ENCODE data around the gene SPNS2.
"Not testable (repeated sequence)": the region's sequence is repeated elsewhere in the genome, so short reads cannot be mapped to it uniquely, and the experiment has no call there.

Gene SPNS2

DNA sequence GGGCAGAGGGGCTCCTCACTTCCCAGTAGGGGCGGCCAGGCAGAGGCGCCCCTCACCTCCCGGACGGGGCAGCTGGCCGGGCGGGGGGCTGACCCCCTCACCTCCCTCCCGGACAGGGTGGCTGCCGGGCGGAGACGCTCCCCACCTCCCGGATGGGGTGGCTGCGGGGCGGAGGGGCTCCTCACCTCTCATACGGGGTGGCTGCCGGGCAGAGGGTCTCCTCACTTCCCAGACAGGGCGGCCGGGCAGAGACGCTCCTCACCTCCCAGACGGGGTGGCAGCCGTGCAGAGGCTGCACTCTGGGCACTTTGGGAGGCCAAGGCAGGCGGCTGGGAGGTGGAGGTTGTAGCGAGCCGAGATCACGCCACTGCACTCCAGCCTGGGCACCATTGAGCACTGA is 79.7 kb downstream of the SPNS2 start:
- in situ Hi-C loops (cut with MboI; ENCODE audit: low pct_unique_long_range_greater_than_20kb, low sequenced_read_pairs) = loop anchor here (25.0 kb wide), 1 partner anchor 309 kb away; the partner anchor contains the start of gene C17orf107

DNA sequence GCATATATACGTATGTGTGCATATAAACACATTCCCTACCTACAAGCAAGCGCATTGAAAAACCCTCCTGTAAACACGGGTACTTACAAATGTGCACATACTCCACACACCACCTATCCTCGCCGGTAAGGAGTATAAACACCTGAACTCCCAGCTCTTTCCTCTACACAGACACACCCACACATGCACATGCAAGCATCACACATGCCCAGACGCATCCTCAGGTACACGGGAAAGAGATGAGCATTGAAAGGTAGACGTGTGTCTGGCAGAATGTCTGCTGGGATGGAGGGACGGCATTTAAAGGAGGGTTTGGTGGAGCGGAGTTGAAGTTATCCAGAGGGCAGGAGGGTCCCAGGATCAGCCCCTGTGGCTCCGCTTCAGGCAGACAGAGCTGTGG is 81.0 kb downstream of the SPNS2 start:
- DNase-seq = no peak
- in situ Hi-C loops (cut with MboI; ENCODE audit: low pct_unique_long_range_greater_than_20kb, low sequenced_read_pairs) = loop anchor here (25.0 kb wide), 1 partner anchor 308 kb away; the partner anchor contains the start of gene C17orf107

More for the DNA sequence above, 79.7 kb downstream of the SPNS2 start:
- DNase-seq = not testable (repeated sequence)

DNA sequence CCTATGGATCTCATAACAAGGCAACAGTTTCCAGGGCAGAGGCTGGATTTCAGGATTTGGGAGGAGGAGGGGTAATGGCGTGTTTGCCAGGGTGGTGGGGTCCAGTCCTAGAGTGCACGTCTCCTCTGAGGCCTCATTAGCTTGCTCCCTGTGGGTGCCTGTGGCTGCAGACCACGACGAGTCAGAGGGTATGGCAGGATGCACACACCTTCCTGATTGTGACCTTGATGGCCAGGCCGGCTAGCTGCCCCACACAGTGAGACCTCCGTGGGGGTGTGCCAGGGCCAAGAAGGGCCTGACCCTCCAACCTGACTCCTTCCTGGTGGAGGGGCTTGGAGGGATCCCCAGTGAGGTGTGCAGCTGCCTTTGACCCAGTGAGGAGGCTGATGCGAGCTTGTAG is 81.6 kb downstream of the SPNS2 start:
- no peak for DNase-seq
- in situ Hi-C loops (cut with MboI; ENCODE audit: low pct_unique_long_range_greater_than_20kb, low sequenced_read_pairs) = loop anchor here (25.0 kb wide), 1 partner anchor 307 kb away; the partner anchor contains the start of gene C17orf107

DNA sequence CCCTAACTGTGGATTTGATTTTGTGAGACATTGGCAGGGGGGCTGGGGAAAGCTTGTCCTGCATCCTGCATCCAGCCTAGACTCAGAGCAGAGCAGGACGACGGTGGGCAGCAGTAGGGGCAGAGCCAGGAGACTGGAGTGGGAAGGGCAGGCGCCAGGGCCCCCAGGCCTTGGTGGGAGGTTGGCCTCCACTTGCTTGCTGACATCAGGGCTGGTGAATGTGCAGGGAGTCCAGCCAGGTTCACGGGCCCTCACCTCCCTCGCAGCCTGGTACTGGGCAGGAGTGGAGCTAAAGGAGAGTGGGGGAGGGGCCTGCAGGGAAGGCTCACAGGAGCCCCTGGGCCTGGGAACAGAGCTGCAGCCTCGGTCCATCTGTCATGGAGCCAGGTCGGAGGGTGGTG is 83.4 kb downstream of the SPNS2 start:
- in situ Hi-C loops (cut with MboI; ENCODE audit: low pct_unique_long_range_greater_than_20kb, low sequenced_read_pairs) = loop anchor here (25.0 kb wide), 1 partner anchor 305 kb away; the partner anchor contains the start of gene C17orf107
- no peak for DNase-seq

DNA sequence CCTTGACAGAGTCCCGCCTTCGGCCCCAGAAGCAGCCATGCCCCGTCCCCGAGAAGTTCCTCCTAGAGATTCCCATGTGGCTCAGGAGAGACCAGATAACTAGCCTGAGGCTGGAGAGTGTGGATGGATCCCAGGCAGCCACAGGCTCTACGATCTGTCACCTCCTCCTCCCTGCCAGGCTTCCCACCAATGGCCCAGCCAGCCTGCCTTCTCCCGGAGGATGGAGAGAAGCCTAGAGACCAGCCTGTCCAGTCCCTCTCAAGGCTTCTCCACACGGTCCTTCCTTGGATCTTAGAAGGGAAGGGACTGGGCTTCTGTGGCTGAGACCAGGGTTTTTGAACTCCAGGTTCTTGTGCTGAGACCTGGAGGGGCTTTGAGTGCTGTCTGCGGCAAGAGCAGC is 84.0 kb downstream of the SPNS2 start:
- in situ Hi-C loops (cut with MboI; ENCODE audit: low pct_unique_long_range_greater_than_20kb, low sequenced_read_pairs) = loop anchor here (25.0 kb wide), 1 partner anchor 305 kb away; the partner anchor contains the start of gene C17orf107
- DNase-seq = no peak

DNA sequence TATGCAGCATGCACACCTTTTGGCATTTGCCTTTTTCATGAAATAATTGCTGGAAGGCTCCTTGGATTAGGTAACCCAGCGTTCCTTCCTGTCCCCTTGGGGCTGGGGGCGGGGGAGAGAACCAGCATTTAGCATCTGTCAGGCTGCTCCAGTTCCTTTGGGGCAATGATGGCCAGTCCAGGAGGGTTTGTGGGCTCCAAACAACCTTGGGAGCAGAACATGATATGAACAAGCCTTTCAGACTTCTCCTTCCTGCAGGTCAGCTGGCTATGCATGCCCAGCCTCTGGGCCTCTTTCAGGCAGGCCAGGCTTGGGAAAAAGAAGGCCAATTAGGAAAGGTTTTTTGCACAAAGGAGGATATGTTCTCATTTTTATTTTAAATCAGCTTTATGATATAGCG is 84.5 kb downstream of the SPNS2 start:
- in situ Hi-C loops (cut with MboI; ENCODE audit: low pct_unique_long_range_greater_than_20kb, low sequenced_read_pairs) = loop anchor here (25.0 kb wide), 1 partner anchor 304 kb away; the partner anchor contains the start of gene C17orf107

DNA sequence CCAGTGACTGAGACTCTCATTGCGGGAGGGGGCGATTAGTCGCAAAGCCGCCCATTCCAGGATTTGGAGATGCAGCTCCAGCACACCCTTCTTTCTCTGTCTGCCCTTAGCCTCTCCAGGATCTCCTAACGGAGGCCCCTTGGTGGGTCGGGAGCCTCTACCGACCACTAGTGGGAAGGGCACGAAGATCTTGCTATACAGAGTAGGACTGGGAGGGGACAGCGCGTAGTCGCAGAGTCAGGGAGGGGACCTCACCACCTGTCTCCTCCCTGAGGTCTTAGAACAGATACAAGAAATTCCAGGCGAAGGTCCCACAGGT is 85.1 kb downstream of the SPNS2 start:
- in situ Hi-C loops (cut with MboI; ENCODE audit: low pct_unique_long_range_greater_than_20kb, low sequenced_read_pairs) = loop anchor here (25.0 kb wide), 1 partner anchor 304 kb away; the partner anchor contains the start of gene C17orf107
- peak; percentile 43 for DNase-seq

More for the DNA sequence above, 84.5 kb downstream of the SPNS2 start:
- no peak for DNase-seq

DNA sequence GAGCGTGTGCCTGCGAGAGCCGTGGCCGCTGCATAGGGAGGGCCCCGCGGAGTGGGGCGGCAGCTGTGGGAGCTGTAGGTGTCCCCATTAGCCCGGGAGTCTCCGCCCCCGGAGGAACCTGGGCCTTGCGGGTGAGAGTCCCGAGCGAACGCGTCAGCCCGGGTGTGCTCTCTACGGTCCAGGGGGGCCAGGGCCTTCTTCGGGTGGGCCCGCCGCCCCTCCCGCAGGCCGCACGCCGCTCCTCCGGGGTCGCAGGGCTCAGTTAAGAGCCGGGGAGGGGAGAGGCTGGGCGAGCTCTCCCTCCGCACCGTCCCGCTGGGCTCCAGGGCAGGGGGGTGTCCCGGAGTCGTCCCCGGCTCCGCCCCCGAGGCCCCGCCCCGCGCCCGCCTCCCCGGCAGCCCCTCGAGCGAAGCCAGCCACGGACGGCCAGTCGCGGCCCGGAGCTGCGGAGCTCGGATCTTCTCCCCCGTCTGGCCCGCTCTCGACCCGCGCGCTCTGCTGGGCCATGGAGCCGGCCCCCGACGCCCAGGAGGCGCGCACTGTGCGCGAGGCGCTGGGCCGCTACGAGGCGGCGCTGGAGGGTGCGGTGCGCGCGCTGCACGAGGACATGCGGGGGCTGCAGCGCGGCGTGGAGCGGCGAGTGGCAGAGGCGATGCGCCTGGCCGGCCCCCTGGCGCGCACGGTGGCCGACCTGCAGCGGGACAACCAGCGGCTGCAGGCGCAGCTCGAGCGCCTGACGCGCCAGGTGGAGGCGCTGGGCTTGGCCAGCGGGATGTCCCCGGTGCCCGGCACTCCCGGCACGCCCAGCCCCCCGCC is 85.6 kb downstream of the SPNS2 start, which contains the start of gene SMTNL2:
Gene SMTNL2, plus strand, starts transcription at position 429 of the 816 bp plus-strand sequence. Its CDS starts 77 bp downstream, at position 506.
- peak; percentile 24 for DNase-seq
- in situ Hi-C loops (cut with MboI; ENCODE audit: low pct_unique_long_range_greater_than_20kb, low sequenced_read_pairs) = loop anchor here (25.0 kb wide), 1 partner anchor 303 kb away; the partner anchor contains the start of gene C17orf107

DNA sequence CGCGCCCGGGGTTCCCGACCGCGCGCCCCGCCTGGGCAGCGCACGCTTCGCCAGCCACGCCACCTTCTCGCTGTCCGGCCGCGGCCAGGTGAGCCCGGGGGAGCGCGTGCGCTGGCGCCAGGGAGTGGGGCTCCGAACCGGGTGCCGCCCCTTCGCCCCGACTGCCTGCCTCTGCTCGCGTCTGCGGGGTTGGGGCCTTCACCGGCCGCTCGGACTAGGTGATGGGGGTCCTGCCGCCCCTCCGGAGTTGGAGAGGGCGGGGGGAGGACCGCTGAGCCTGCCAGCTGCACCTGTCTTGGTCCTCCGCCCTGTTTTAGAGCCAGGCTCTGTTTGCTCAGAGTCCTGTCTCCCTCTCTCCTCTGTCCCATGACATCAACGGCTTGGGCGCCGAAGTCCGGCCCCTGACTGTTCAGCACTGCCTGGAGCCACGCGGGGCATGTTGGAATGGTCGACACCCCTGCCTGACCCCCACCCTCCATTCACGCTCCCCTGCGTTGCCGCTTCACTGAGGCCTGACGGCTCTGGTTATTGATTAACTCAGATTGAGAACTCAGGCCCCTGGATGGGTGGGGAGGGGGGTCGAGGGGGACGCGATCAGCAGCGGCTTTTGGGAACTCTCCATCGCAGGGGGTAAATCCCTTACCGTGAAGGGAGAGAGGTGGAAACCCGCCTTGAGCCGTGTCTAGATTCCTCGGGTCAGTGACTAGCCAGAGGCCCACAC is 86.4 kb downstream of the SPNS2 start:
- no peak for DNase-seq
- in situ Hi-C loops (cut with MboI; ENCODE audit: low pct_unique_long_range_greater_than_20kb, low sequenced_read_pairs) = loop anchor here (25.0 kb wide), 1 partner anchor 302 kb away; the partner anchor contains the start of gene C17orf107

DNA sequence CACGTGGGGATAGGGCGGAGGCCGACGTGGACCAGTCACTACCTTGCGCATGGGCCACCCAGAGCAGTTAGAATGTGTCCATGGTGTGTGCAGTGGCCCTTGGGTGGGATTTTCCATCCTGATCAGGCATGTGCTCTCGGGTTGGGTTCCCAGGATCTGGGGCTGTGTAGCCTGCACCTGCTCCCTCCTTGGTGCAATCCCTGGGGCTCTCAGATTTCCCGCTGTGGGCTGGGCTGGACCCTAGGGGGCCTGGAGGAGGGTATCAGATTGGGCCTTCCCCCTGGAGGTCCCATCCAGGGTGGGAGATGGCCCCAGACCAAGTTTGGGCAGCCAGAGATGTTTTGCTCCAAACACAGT is 86.9 kb downstream of the SPNS2 start:
- DNase-seq = no peak

DNA sequence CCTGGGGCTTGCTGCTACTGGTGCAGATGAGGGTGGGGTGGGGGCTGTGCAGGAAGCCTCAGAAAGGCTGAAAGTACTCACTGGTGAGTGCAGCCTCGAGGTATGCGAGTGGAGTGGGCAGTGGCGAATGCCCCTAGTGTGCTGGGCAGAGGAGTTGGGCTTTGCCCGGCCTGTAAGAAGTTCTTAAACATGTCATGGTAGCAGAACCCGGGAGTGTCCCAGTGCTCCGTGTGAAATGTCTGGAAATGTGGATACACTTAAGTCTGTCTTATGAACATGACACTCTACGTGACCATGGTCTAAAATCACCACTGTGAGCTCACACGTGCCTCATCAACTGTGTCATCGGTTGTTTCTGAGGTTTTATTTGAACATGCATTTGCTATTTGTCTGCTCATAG is 87.4 kb downstream of the SPNS2 start:
- DNase-seq = no peak
- in situ Hi-C loops (cut with MboI; ENCODE audit: low pct_unique_long_range_greater_than_20kb, low sequenced_read_pairs) = loop anchor here (25.0 kb wide), 1 partner anchor 301 kb away; the partner anchor contains the start of gene C17orf107

More for the DNA sequence above, 86.9 kb downstream of the SPNS2 start:
- in situ Hi-C loops (cut with MboI; ENCODE audit: low pct_unique_long_range_greater_than_20kb, low sequenced_read_pairs) = loop anchor here (25.0 kb wide), 1 partner anchor 302 kb away; the partner anchor contains the start of gene C17orf107

DNA sequence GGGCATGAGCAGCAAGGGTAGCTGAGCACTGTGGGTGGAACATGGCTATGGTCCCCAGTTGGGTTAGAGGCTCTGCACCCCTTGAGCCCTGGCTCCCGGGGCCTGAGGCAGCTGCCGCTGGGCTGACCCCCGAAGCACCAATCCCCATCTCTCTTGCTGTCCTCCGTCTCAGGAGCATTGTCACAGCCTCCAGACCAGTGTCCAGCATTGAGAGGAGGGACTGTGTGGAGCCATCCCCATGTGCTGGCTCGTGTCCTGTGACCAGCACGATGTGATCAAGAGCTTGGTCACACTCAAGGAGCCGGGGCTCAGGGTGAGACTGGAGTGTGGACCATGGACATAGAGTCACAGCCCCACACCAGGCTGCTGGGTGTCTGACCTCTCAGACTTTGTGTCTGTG is 88.5 kb downstream of the SPNS2 start:
- DNase-seq = no peak
- in situ Hi-C loops (cut with MboI; ENCODE audit: low pct_unique_long_range_greater_than_20kb, low sequenced_read_pairs) = loop anchor here (25.0 kb wide), 1 partner anchor 300 kb away; the partner anchor contains the start of gene C17orf107

DNA sequence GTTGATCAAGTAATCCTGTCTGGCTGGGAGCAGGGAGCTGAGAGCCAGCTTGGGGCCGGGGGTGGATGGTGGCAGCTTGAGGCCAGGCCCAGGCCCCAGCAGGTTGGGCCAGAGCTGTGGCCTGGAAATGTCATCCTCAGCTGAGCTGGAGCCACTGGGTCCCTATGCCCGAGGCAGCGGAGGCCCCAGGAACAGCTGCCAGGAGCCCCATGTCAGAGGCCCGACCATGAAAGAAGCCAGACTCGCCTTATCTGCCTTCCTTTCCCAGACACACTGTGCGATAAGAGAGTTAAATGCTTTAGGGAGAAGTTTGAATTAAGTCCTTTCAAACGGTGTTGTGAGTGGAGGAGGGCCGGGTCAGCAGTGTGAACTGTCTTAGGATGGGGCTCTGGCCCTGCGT is 89.1 kb downstream of the SPNS2 start:
- DNase-seq = no peak
- in situ Hi-C loops (cut with MboI; ENCODE audit: low pct_unique_long_range_greater_than_20kb, low sequenced_read_pairs) = loop anchor here (25.0 kb wide), 1 partner anchor 299 kb away; the partner anchor contains the start of gene C17orf107

DNA sequence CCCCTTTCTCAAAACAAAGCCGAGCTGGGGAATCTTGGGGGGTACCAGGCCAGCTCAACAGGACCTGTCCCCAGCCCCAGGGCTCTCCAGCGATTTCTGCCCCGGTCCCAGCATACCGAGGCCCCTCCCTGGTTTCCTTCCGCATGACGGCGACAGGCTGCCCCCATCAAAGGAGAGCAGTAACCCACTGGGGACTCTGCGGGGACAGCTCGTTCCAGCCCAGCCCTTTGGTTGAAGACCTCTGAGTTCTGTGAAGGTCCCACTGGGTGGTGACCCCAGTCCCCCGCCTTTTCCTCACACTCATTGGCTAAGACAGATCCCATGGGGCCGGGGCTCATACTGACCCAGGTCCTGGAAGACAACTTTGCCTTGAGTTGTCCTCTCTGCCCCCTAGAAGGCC is 89.7 kb downstream of the SPNS2 start:
- in situ Hi-C loops (cut with MboI; ENCODE audit: low pct_unique_long_range_greater_than_20kb, low sequenced_read_pairs) = loop anchor here (25.0 kb wide), 1 partner anchor 299 kb away; the partner anchor contains the start of gene C17orf107
- DNase-seq = no peak

All from KBM-7 (cell line).